WTC11 (cell line): ENCODE measurements around the gene ARVCF.

ENCODE experiments used
- CBFB ChIP-seq: sonication (generic); formaldehyde crosslinking; IDR thresholded peaks from 2 replicates; pipeline ENCODE4 v1.8.1; 2022; ENCODE audit warnings: mild to moderate bottlenecking, low read depth, missing genetic modification reagents
- ESRRA ChIP-seq: sonication (generic); formaldehyde crosslinking; IDR thresholded peaks from 2 replicates; pipeline ENCODE4 v1.8.1; 2022; ENCODE audit warnings: mild to moderate bottlenecking, missing genetic modification reagents, borderline replicate concordance
- JUN ChIP-seq: sonication (generic); formaldehyde crosslinking; IDR thresholded peaks from 2 replicates; pipeline ENCODE4 v1.8.0; 2023; ENCODE audit warnings: mild to moderate bottlenecking, missing genetic modification reagents
- TF ChIP-seq, protein P1 (sequence below): fragments of 200-600 bp; IDR thresholded peaks from 2 replicates; pipeline ENCODE4 v1.8.0; 2022; ENCODE audit warnings: antibody characterized with exemption
- TF ChIP-seq, protein P2 (sequence below): sonication (generic); formaldehyde crosslinking; IDR thresholded peaks from 2 replicates; pipeline ENCODE4 v1.8.1; 2022; ENCODE audit warnings: mild to moderate bottlenecking, missing genetic modification reagents, moderate library complexity, borderline replicate concordance
- TF ChIP-seq, protein P3 (sequence below): sonication (generic); formaldehyde crosslinking; IDR thresholded peaks from 2 replicates; pipeline ENCODE4 v1.8.1; 2023; ENCODE audit warnings: mild to moderate bottlenecking, missing genetic modification reagents

DNA sequence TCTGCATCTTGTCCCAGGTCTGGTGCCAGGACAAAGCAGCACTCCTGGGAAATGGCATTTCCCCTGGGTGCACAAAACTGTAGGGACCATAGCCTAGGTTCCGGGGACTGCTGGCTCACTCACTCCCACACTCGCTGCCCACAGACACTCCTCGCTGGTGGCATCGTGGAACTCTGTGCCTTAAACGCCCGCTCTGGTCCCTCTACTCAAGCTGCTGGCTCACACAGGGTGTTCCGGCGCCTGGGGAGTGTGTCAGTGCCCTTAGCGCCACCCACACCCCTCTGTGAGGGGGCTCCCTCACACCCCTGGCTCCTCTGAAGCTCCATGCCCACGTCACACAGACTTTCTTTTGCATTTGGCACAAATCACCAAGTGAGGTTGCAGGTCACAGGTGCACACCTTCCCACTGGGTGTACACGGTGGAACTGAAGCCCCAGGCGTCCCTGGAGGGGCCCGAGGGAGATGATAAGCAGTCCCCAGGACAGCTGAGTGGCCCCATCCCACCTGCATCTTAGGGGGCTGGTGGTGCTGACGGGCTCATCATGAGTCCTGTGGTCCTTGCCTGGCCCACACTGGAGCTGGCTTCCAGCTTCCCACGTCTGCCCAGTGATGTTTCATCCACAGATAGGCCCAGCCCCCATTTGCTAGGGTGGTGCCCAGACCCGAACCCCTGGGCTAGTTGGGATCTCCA lies 40.2 kb upstream of the ARVCF start:
- TF ChIP-seq, protein P1, sequence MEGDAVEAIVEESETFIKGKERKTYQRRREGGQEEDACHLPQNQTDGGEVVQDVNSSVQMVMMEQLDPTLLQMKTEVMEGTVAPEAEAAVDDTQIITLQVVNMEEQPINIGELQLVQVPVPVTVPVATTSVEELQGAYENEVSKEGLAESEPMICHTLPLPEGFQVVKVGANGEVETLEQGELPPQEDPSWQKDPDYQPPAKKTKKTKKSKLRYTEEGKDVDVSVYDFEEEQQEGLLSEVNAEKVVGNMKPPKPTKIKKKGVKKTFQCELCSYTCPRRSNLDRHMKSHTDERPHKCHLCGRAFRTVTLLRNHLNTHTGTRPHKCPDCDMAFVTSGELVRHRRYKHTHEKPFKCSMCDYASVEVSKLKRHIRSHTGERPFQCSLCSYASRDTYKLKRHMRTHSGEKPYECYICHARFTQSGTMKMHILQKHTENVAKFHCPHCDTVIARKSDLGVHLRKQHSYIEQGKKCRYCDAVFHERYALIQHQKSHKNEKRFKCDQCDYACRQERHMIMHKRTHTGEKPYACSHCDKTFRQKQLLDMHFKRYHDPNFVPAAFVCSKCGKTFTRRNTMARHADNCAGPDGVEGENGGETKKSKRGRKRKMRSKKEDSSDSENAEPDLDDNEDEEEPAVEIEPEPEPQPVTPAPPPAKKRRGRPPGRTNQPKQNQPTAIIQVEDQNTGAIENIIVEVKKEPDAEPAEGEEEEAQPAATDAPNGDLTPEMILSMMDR: no peak
- TF ChIP-seq, protein P2, sequence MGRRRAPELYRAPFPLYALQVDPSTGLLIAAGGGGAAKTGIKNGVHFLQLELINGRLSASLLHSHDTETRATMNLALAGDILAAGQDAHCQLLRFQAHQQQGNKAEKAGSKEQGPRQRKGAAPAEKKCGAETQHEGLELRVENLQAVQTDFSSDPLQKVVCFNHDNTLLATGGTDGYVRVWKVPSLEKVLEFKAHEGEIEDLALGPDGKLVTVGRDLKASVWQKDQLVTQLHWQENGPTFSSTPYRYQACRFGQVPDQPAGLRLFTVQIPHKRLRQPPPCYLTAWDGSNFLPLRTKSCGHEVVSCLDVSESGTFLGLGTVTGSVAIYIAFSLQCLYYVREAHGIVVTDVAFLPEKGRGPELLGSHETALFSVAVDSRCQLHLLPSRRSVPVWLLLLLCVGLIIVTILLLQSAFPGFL (CRISPR knock-in tag): no peak
- no peak for TF ChIP-seq JUN (CRISPR knock-in tag)
- TF ChIP-seq CBFB (CRISPR knock-in tag): no peak
- TF ChIP-seq ESRRA (CRISPR knock-in tag): no peak
- TF ChIP-seq, protein P3, sequence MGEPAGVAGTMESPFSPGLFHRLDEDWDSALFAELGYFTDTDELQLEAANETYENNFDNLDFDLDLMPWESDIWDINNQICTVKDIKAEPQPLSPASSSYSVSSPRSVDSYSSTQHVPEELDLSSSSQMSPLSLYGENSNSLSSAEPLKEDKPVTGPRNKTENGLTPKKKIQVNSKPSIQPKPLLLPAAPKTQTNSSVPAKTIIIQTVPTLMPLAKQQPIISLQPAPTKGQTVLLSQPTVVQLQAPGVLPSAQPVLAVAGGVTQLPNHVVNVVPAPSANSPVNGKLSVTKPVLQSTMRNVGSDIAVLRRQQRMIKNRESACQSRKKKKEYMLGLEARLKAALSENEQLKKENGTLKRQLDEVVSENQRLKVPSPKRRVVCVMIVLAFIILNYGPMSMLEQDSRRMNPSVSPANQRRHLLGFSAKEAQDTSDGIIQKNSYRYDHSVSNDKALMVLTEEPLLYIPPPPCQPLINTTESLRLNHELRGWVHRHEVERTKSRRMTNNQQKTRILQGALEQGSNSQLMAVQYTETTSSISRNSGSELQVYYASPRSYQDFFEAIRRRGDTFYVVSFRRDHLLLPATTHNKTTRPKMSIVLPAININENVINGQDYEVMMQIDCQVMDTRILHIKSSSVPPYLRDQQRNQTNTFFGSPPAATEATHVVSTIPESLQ (CRISPR knock-in tag): no peak
